Testis (tissue), 3 donors: ENCODE data around the gene RMRP. TPM values are rescaled to one million over a fixed set of nuclear protein-coding genes. Genes with fewer than 3 reads are reported as not detected.

ENCODE experiments used
- DNase-seq: peaks from one replicate; pipeline ENCODE4 v3.0.0-alpha.2; 2019
- H3K27ac ChIP-seq, 2 donors: fragments of 200-600 bp; sonication (generic); one replicate each; pipeline ENCODE4 v1.5.1; 2019
- H3K27me3 ChIP-seq: fragments of 200-600 bp; sonication (generic); one replicate; pipeline ENCODE4 v1.5.1; 2019
- H3K36me3 ChIP-seq: fragments of 200-600 bp; sonication (generic); one replicate; pipeline ENCODE4 v1.5.1; 2017; ENCODE audit warnings: low read depth; ENCODE audit errors: missing control alignments
- H3K4me1 ChIP-seq: fragments of 200-600 bp; sonication (generic); one replicate; pipeline ENCODE4 v1.5.1; 2019
- H3K4me3 ChIP-seq, 2 donors: fragments of 200-600 bp; sonication (generic); one replicate each; pipeline ENCODE4 v1.5.1; 2017 to 2019
- H3K9me3 ChIP-seq: fragments of 200-600 bp; sonication (generic); one replicate; pipeline ENCODE4 v1.5.1; 2017
- CTCF ChIP-seq, 3 experiments: fragments of 450-650 bp in 2 of 3; fragments of 200-600 bp in 1 of 3; sonication (generic) in 1 of 3; IDR thresholded peaks; one replicate each; pipeline ENCODE4 v1.5.1; 2016 to 2019; ENCODE audit warnings: antibody characterized with exemption in 3 of 3, mild to moderate bottlenecking in 2 of 3, moderate library complexity in 1 of 3
- POLR2A ChIP-seq: fragments of 450-650 bp; IDR thresholded peaks from one replicate; pipeline ENCODE4 v1.6.1; 2017; ENCODE audit warnings: antibody characterized with exemption, mild to moderate bottlenecking, moderate library complexity
- WGBS, 2 donors: methylation state at CpG; one replicate each; pipeline ENCODE4 v1.1.5; 2018; 5-methylcytosine and 5-hydroxymethylcytosine counted together
- intact Hi-C: fragments of 100-400 bp; cut with DNase I; formaldehyde crosslinking; loops from one replicate; pipeline ENCODE4 v1.15.1; 2023; ENCODE audit warnings: low total_unique reads
- polyA plus RNA-seq: library from polyadenylated mRNA; stranded (reverse); fragments of 350-450 nt; fragmentation: Illumina TruSeq; extraction: RNeasy Lipid Tissue Mini Kit (QIAGEN cat#74804); gene quantifications from one replicate; pipeline ENCODE4 v1.2.3, GENCODE V29; 2014; ENCODE audit warnings: low read depth, low replicate concordance; ENCODE audit not compliant: insufficient read depth
- total RNA-seq, 2 donors: library from RNA; depleted of rRNA; stranded (reverse); fragments of >200 nt; gene quantifications; one replicate each; pipeline ENCODE4 v1.2.3, GENCODE V29; 2016

The RMRP gene
- total and polyA plus RNA-seq, 3 donors from 2014 or later: 4,421 to 15,053 TPM; not detected in 1

- intact Hi-C loops: no loop called here
- TF ChIP-seq CTCF (IDR thresholded peaks at IDR 0.05): no peak
- no peak for TF ChIP-seq POLR2A
- Histone ChIP-seq H3K9me3 (no peaks in the 10 kb centered on the region), H3K4me3 (peak overlapping the region; percentile 48 to 49), H3K27me3 (no peaks in the 10 kb centered on the region), H3K36me3 (no peaks in the 10 kb centered on the region), H3K27ac (no peak overlapping the region), H3K4me1 (peaks cover 3% of the 10 kb centered on the region)
- 38 to 40% methylated on average over 10 to 13 of the region's 13 CpGs for WGBS, 2 donors
- DNase-seq: no peak
These were observed 17.4 kb upstream of the RMRP start for GRCh38 chr9:35675204-35675603.

- H3K27me3 ChIP-seq: no peaks in the 10 kb centered on the region
- DNase-seq: no peak
- no peak overlapping the region for H3K27ac ChIP-seq
- no peaks in the 10 kb centered on the region for H3K36me3 ChIP-seq
- peaks cover 3% of the 10 kb centered on the region for H3K4me1 ChIP-seq
- no peak for TF ChIP-seq CTCF (IDR thresholded peaks at IDR 0.05)
- no peak for TF ChIP-seq POLR2A
- intact Hi-C loops: no loop called here
- no peak overlapping the region for H3K4me3 ChIP-seq
- WGBS, 2 donors: 72 to 75% methylated on average over 2 to 3 of the region's 3 CpGs
- H3K9me3 ChIP-seq: no peaks in the 10 kb centered on the region
These were observed 16.2 kb upstream of the RMRP start for GRCh38 chr9:35674025-35674361.

GRCh38 chr9:35673132-35674024, 15.6 kb upstream of the RMRP start, which contains the start of gene CA9:
Gene CA9, plus strand, starts transcription at chr9:35673928. Its CDS starts 32 bp downstream, at chr9:35673960.
- H3K9me3 ChIP-seq: no peaks in the 10 kb centered on the region
- peaks cover 3% of the 10 kb centered on the region for H3K4me1 ChIP-seq
- TF ChIP-seq POLR2A (no peak), CTCF (IDR thresholded peaks at IDR 0.05) (no peak)
- 53 to 84% methylated on average over 3 to 10 of the region's 10 CpGs for WGBS, 2 donors
- DNase-seq: no peak
- H3K4me3 ChIP-seq: no peak within 1 kb of the TSS
- intact Hi-C loops: no loop called here
- H3K27me3 ChIP-seq: no peaks in the 10 kb centered on the region
- no peaks in the 10 kb centered on the region for H3K36me3 ChIP-seq
- H3K27ac ChIP-seq: no peak within 1 kb of the TSS

GRCh38 chr9:35669331-35670145, 11.7 kb upstream of the RMRP start:
- peaks cover 6% of the 10 kb centered on the region for H3K4me1 ChIP-seq
- H3K9me3 ChIP-seq: no peaks in the 10 kb centered on the region
- TF ChIP-seq POLR2A (no peak), CTCF (IDR thresholded peaks at IDR 0.05) (no peak)
- no peaks in the 10 kb centered on the region for H3K27me3 ChIP-seq
- no peak overlapping the region for H3K27ac ChIP-seq
- H3K4me3 ChIP-seq: no peak overlapping the region
- 75 to 80% methylated on average over 6 of the region's 6 CpGs for WGBS, 2 donors
- DNase-seq: no peak
- intact Hi-C loops: loop anchor here (10.0 kb wide), 1 partner anchor 55 kb away; no protein-coding TSS in a partner anchor
- no peaks in the 10 kb centered on the region for H3K36me3 ChIP-seq
